ENCODE results near the gene SV2B. TPM values are rescaled to one million over a fixed set of nuclear protein-coding genes. Genes with fewer than 3 reads are reported as not detected.

Gene SV2B
- total and polyA plus RNA-seq, 2 donors (not counting 1 experiment from before 2014, with no cell fraction given): not detected

- Histone ChIP-seq H3K4me3 (ENCODE audit: control extremely low read depth in 1 of 5, extremely low read depth in 1 of 5, insufficient read depth in 1 of 5, low read depth in 2 of 5, low read length in 4 of 5) (no peak overlapping the region), H3K79me2 (ENCODE audit: control insufficient read depth, insufficient read depth, low read length) (no peaks in the 10 kb centered on the region), H3K4me2 (replicated peaks; ENCODE audit: low read depth, low read length, poor library complexity, severe bottlenecking) (no peak overlapping the region), H3K4me1 (ENCODE audit: control insufficient read depth in 2 of 2, insufficient read depth in 2 of 2, low read length in 2 of 2) (no peaks in the 10 kb centered on the region), H4K20me1 (ENCODE audit: control insufficient read depth, insufficient read depth, low read length, poor library complexity, severe bottlenecking) (no peaks in the 10 kb centered on the region), H2AFZ (ENCODE audit: insufficient read depth, low read depth, low read length, poor library complexity, severe bottlenecking) (no peak overlapping the region), H3K9me3 (ENCODE audit: control extremely low read depth in 1 of 3, control insufficient read depth in 2 of 3, insufficient read depth in 1 of 3, low read length in 2 of 3) (no peaks in the 10 kb centered on the region), H3K9ac (ENCODE audit: low read length) (no peak overlapping the region), H3K27ac (ENCODE audit: low read length in 2 of 2) (no peak overlapping the region), H3K36me3 (replicated peaks in 1 of 2; ENCODE audit: control extremely low read depth in 1 of 2, control insufficient read depth in 1 of 2, extremely low read depth in 1 of 2, insufficient read depth in 2 of 2, low read length in 1 of 2) (no peaks in the 10 kb centered on the region), H3K27me3 (replicated peaks in 1 of 4; ENCODE audit: control extremely low read depth in 1 of 4, control insufficient read depth in 3 of 4, insufficient read depth in 4 of 4, low read length in 3 of 4) (peaks cover 0 to 5% (median 0%) of the 10 kb centered on the region in 4 experiments)
- ChIA-PET CTCF (interaction anchor here (0.7 to 1.9 kb wide), 4 partner anchors 9 to 549 kb away, joined by 3 read pairs; no protein-coding TSS in a partner anchor), POLR2A (no interaction called here)
- no peaks in the 10 kb centered on the region for H3K4me1 Mint-ChIP-seq
- peaks cover 38% of the 10 kb centered on the region for H3K27me3 Mint-ChIP-seq
- no peaks in the 10 kb centered on the region for H3K9me3 Mint-ChIP-seq (ENCODE audit: insufficient read depth)
- ATAC-seq (ENCODE audit: low read depth) (no peak), DNase-seq (no peak)
- TF ChIP-seq CTCF (IDR thresholded peaks at IDR 0.05): no peak
- no peak for TF ChIP-seq EZH2 (IDR thresholded peaks at IDR 0.05; ENCODE audit: borderline replicate concordance, insufficient read depth, low read depth, low read length, poor library complexity, severe bottlenecking)
- intact Hi-C loops (cut with micrococcal nuclease): no loop called here
- 85% methylated on average over 2 of the region's 2 CpGs for WGBS (ENCODE audit: insufficient coverage)
- no peak overlapping the region for H3K4me3 Mint-ChIP-seq
- H3K27ac Mint-ChIP-seq: no peak overlapping the region
Measured at GRCh38 chr15:91246998-91247397, 146.9 kb downstream of the SV2B start.

DNA sequence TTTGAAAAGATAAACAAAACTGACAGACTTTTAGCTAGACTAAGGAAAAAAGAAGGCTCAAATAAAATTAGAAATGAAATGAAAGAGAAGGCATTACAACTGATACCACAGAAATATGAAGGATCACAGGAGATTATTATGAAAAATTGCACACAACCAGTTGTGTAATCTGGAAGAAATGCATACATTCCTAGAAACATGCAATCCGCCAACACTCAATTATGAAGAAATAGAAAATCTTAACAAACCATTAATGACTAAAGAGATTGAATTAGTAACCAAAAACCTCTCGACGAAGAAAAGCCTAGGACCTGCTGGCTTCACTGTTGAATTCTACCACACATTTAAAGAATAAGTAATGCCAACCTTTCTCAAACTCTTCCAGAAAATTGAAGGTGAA, 149.5 kb downstream of the SV2B start:
- Histone ChIP-seq H3K79me2 (ENCODE audit: control insufficient read depth, insufficient read depth, low read length) (no peaks in the 10 kb centered on the region), H3K36me3 (replicated peaks in 1 of 2; ENCODE audit: control extremely low read depth in 1 of 2, control insufficient read depth in 1 of 2, extremely low read depth in 1 of 2, insufficient read depth in 2 of 2, low read length in 1 of 2) (no peaks in the 10 kb centered on the region), H3K9me3 (ENCODE audit: control extremely low read depth in 1 of 3, control insufficient read depth in 2 of 3, insufficient read depth in 1 of 3, low read length in 2 of 3) (no peaks in the 10 kb centered on the region), H3K4me1 (ENCODE audit: control insufficient read depth in 2 of 2, insufficient read depth in 2 of 2, low read length in 2 of 2) (no peaks in the 10 kb centered on the region), H2AFZ (ENCODE audit: insufficient read depth, low read depth, low read length, poor library complexity, severe bottlenecking) (no peak overlapping the region), H3K9ac (ENCODE audit: low read length) (no peak overlapping the region), H3K27ac (ENCODE audit: low read length in 2 of 2) (no peak overlapping the region), H3K27me3 (replicated peaks in 1 of 4; ENCODE audit: control extremely low read depth in 1 of 4, control insufficient read depth in 3 of 4, insufficient read depth in 4 of 4, low read length in 3 of 4) (no peaks in the 10 kb centered on the region), H4K20me1 (ENCODE audit: control insufficient read depth, insufficient read depth, low read length, poor library complexity, severe bottlenecking) (no peaks in the 10 kb centered on the region), H3K4me2 (replicated peaks; ENCODE audit: low read depth, low read length, poor library complexity, severe bottlenecking) (no peak overlapping the region), H3K4me3 (ENCODE audit: control extremely low read depth in 1 of 5, extremely low read depth in 1 of 5, insufficient read depth in 1 of 5, low read depth in 2 of 5, low read length in 4 of 5) (no peak overlapping the region)
- Mint-ChIP-seq H3K27ac (no peak overlapping the region), H3K9me3 (ENCODE audit: insufficient read depth) (no peaks in the 10 kb centered on the region), H3K27me3 (peaks cover 40% of the 10 kb centered on the region), H3K4me3 (no peak overlapping the region), H3K4me1 (no peaks in the 10 kb centered on the region)
- intact Hi-C loops (cut with micrococcal nuclease): no loop called here
- POLR2A ChIA-PET: no interaction called here
- CTCF ChIA-PET: no interaction called here
- DNase-seq: no peak
- WGBS (ENCODE audit: insufficient coverage): no CpG with 5 or more reads among the region's 3 CpGs
- ATAC-seq (ENCODE audit: low read depth): no peak
- TF ChIP-seq EZH2 (IDR thresholded peaks at IDR 0.05; ENCODE audit: borderline replicate concordance, insufficient read depth, low read depth, low read length, poor library complexity, severe bottlenecking): no peak
- TF ChIP-seq CTCF (IDR thresholded peaks at IDR 0.05): no peak

All from B cell (primary cell).